ENCODE data around the gene TRABD.

DNA sequence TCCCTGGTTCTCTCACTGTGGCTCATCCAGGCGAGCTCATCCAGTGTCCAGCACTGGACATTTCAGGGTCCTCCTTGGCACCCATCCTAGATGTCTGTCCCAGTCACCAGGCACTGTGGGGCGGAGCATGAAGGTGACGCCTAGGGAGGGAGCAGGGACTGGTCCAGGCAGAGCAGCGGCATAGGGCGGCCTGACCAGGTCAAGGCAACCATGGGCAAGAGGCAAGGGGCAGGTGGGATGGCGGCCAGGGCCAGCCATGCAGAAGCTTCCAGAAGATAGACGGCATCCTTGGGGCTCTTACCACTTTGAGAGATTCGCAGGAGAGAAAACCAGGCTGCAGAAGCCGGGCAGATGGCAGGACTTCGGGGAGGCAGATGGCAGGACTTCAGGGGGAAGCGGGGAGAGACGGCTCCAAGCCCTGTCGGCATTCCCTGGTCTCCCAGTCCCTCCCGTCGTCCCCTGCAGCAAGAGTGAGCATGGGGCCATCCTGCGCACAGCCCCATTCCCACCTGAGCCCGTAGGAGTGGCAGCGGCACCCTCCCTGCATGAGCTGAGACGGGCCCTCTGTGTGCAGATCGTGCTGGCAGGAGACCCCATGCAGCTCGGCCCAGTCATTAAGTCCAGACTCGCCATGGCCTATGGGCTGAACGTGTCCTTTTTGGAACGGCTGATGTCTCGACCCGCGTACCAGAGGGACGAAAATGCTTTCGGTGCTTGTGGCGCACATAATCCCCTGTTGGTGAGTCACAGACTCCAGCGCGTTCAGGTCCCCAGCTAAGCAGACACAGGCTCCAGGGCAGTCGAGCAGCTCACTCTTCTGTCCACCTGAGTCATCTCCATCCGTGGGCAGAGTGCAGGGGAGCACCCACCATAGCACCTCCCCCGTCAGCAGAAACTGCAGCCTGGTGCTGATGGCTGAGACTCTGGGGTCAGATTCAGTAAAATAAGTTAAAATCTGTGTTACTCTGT, 35.3 kb upstream of the TRABD start:
- TF ChIP-seq POLR2A (IDR thresholded peaks at IDR 0.05; ENCODE audit: low read depth, low read length), result no peak
- no peak for TF ChIP-seq TAF1 (IDR thresholded peaks at IDR 0.05; ENCODE audit: borderline replicate concordance, low read depth, low read length)
- no peak for TF ChIP-seq POLR2AphosphoS5 (IDR thresholded peaks at IDR 0.05; ENCODE audit: low read depth, low read length)
